ENCODE data around the gene FGD6.

FGD6 gene

GRCh38 chr12:95214466-95214865 is 2.8 kb downstream of the FGD6 start:
- TF ChIP-seq CTCF (IDR thresholded peaks at IDR 0.05) = no peak
- no peak for DNase-seq (ENCODE audit: low spot score)
- Histone ChIP-seq H3K27ac (no peak overlapping the region), H3K4me3 (no peak overlapping the region)

DNA sequence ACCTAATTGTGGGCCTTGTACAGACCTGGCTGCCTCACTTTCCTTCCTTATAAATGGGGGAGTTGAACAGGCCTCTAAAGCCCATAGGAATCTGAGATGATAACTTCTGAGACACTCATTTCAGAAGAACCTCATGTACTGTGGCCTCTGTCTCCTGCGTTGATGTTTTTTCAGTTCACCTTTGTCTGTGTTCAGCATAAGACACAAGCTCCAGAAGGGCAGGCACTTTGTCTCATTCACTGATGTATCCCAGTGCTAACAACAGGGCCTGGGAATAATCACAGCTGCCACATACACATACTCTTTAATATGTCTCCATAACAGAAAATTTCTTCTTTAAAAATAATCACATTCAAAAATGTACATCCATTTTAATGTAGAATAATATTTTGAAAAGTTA is 3.3 kb downstream of the FGD6 start:
- no peak for TF ChIP-seq CTCF (IDR thresholded peaks at IDR 0.05)
- no peak for DNase-seq (ENCODE audit: low spot score)
- Histone ChIP-seq H3K27ac (no peak overlapping the region), H3K4me3 (no peak overlapping the region)

DNA sequence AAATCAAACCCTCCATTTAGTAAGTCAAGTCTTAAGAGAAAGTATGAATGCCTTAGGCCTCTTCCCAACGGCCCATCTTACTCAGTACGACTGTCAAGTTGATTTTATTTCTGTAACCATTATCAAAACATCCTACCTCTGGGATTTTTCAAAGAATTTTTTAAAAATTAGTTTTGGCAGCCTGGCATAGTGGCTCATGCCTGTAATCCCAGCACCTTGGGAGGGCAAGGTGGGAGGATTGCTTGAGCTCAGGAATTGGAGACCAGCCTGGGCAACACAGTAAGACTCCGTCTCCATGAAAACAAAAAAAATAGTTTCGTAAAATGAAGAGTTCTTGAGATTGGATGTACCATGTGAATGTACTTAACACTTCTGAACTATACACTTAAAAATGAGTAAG is 4.1 kb downstream of the FGD6 start:
- DNase-seq (ENCODE audit: low spot score) = no peak
- no peak overlapping the region for H3K27ac ChIP-seq
- TF ChIP-seq CTCF (IDR thresholded peaks at IDR 0.05) = no peak
- H3K4me3 ChIP-seq = no peak overlapping the region

DNA sequence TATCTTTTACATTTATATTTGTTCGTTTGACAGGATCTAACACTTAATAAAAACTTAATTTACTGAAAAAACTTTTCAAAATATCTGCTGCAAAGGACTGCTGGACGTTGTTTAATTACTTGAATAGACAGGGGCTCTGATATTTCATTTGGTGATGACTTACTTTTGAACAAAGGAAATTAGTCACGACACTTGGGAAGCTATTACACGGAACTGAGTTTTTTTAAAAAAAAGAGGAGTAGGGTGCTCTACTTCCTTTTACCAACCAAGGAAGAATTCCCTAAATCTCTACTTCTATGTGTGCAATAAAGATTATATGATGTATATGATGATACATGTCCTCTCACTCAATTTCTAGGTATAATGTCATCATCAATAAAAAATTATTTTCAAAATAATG is 4.7 kb downstream of the FGD6 start:
- DNase-seq (ENCODE audit: low spot score) = no peak
- no peak for TF ChIP-seq CTCF (IDR thresholded peaks at IDR 0.05)
- H3K4me3 ChIP-seq = no peak overlapping the region
- H3K27ac ChIP-seq = no peak overlapping the region

DNA sequence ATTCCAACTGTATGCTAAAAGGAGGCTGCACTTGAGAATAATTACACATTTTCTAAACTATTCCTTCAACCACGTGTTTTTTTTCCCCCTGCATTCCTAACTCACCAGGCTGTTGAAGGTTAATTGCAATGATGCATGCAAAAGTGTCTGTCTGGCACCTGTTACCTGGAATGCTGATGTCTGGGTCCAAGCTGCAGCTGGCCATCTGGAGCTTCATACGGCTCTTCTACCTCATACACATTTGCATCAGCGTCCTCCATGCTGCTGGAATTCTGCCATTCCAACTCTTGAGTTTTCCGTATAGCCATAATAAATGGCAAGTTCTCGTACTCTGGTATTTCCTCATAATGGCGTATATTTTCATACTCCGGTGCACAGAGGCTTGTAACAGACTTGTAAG is 8.6 kb downstream of the FGD6 start:
- Histone ChIP-seq H3K4me3 (no peak overlapping the region), H3K27ac (no peak overlapping the region)
- TF ChIP-seq CTCF (IDR thresholded peaks at IDR 0.05) = no peak
- no peak for DNase-seq (ENCODE audit: low spot score)

DNA sequence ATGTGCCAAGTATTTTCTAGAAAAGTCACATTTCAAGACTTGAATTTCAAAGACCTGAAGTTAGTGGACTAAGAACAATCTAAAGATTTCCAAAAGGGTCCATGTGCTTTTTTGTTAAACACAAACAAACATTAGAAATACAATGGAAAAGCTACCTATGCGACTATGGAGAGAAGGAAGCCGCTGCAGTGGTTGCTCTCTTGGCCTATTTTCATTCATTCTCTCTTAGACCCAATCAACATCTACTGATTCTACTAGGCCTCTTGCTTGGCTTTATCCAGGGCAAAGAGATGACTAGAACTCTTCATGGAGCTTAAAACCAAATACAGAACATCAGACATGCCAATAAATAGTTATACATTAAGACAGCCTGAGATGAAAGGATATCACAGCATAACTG is 9.9 kb downstream of the FGD6 start:
- no peak overlapping the region for H3K4me3 ChIP-seq
- DNase-seq (ENCODE audit: low spot score) = no peak
- TF ChIP-seq CTCF (IDR thresholded peaks at IDR 0.05) = no peak
- H3K27ac ChIP-seq = no peak overlapping the region

DNA sequence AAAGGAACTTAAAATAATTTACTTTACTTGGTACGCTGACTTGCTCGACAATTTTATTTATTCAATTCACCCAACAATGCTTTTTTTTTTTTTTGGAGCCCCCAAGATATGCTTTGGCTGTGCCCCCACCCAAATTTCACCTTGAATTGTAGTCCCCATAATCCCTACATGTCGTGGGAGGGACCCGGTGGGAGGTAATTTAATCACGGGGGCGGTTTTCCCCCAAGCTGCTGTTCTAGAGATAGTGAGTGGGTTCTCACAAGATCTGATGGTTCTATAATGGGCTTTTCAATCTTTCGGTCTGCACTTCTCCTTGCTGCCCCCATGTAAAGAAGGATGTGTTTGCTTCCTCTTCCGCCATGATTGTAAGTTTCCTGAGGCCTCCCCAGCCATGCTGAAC is 10.4 kb downstream of the FGD6 start:
- DNase-seq (ENCODE audit: low spot score) = no peak
- no peak overlapping the region for H3K4me3 ChIP-seq
- no peak for TF ChIP-seq CTCF (IDR thresholded peaks at IDR 0.05)
- H3K27ac ChIP-seq = no peak overlapping the region

Data from coronary artery (tissue), 2 donors.